H1 (cell line): ENCODE data around the gene OTOF. TPM values are rescaled to one million over a fixed set of nuclear protein-coding genes. Genes with fewer than 3 reads are reported as not detected.

Experiments
- CTCF ChIA-PET: fragments of 300-600 bp; sonication (Branson Sonifier 250); formaldehyde crosslinking; loops from one replicate; lab custom pipeline; 2021; ENCODE audit not compliant: partially characterized antibody; lab: Charles Lee
- POLR2A ChIA-PET: fragments of 300-600 bp; sonication (Branson Sonifier 250); formaldehyde crosslinking; loops from one replicate; lab custom pipeline; 2021; ENCODE audit warnings: inconsistent platforms; ENCODE audit not compliant: partially characterized antibody; lab: Charles Lee
- DNase-seq, 2 experiments: peaks; one replicate each; pipeline versions ENCODE4 v3.0.0 to v3.0.0-alpha.2; 2010 to 2022; ENCODE audit warnings: low spot score in 2 of 2, low read depth in 1 of 2, mixed read lengths in 1 of 2
- FAIRE-seq: peaks from 2 replicates; lab custom pipeline; 2011; peaks lifted over from hg19 to GRCh38; lab: Jason Lieb, UNC
- H2AFZ ChIP-seq: 2 replicates; pipeline ENCODE4 v1.8.1; 2012; ENCODE audit warnings: low read length, inconsistent platforms
- H2AK5ac ChIP-seq: 2 replicates; pipeline ENCODE4 v1.6.1; 2013; ENCODE audit warnings: low read depth, low read length
- H2BK120ac ChIP-seq: replicated peaks from 2 replicates; pipeline ENCODE3; 2013; ENCODE audit warnings: low read depth, low read length, inconsistent platforms
- H2BK12ac ChIP-seq: 2 replicates; pipeline ENCODE4 v1.6.1; 2013; ENCODE audit warnings: low read depth, low read length
- H2BK15ac ChIP-seq: 2 replicates; pipeline ENCODE4 v1.6.1; 2013; ENCODE audit warnings: low read length
- H2BK20ac ChIP-seq: 2 replicates; pipeline ENCODE4 v1.6.1; 2013; ENCODE audit warnings: low read length
- H2BK5ac ChIP-seq: 2 replicates; pipeline ENCODE4 v1.6.1; 2013; ENCODE audit warnings: low read depth, low read length
- H3K14ac ChIP-seq: 2 replicates; pipeline ENCODE4 v1.6.1; 2013; ENCODE audit warnings: inconsistent platforms; ENCODE audit not compliant: insufficient read length
- H3K18ac ChIP-seq: 2 replicates; pipeline ENCODE4 v1.6.1; 2013; ENCODE audit warnings: low read length; ENCODE audit errors: extremely low read depth
- H3K23ac ChIP-seq: 2 replicates; pipeline ENCODE4 v1.6.1; 2013; ENCODE audit warnings: inconsistent platforms; ENCODE audit not compliant: insufficient read length
- H3K23me2 ChIP-seq: 2 replicates; pipeline ENCODE4 v1.6.1; 2013; ENCODE audit warnings: low read depth, low read length
- H3K27ac ChIP-seq: 2 replicates; pipeline ENCODE4 v1.6.1; 2011; ENCODE audit warnings: low read depth, low read length, inconsistent platforms
- H3K27me3 ChIP-seq, 4 experiments: replicated peaks in 1 of 4; 1 replicate in 1 of 4; 2 replicates in 3 of 4; pipeline versions ENCODE4 v1.6.1 to v1.8.1; 2011 to 2013; ENCODE audit warnings: low read length in 3 of 4, mild to moderate bottlenecking in 3 of 4, inconsistent platforms in 2 of 4, mixed read lengths in 2 of 4, moderate library complexity in 1 of 4; ENCODE audit not compliant: control insufficient read depth in 3 of 4, insufficient read depth in 3 of 4; ENCODE audit errors: extremely low read depth in 1 of 4
- H3K36me3 ChIP-seq, 4 experiments: 2 replicates each; pipeline versions ENCODE4 v1.6.1 to v1.8.1; 2011 to 2013; ENCODE audit warnings: mild to moderate bottlenecking in 4 of 4, low read length in 3 of 4, moderate library complexity in 2 of 4, control low read depth in 1 of 4, inconsistent platforms in 1 of 4; ENCODE audit not compliant: insufficient read depth in 4 of 4, control insufficient read depth in 2 of 4
- H3K4ac ChIP-seq: replicated peaks from 2 replicates; pipeline ENCODE3; 2013; ENCODE audit warnings: low read length, low read depth, mixed read lengths, inconsistent platforms; ENCODE audit not compliant: insufficient read length
- H3K4me1 ChIP-seq, 4 experiments: replicated peaks in 1 of 4; 1 replicate in 1 of 4; 2 replicates in 3 of 4; pipeline versions ENCODE4 v1.6.1 to v1.8.1; 2011 to 2013; ENCODE audit warnings: low read length in 3 of 4, inconsistent platforms in 2 of 4, mixed read lengths in 1 of 4; ENCODE audit not compliant: insufficient read depth in 4 of 4, control insufficient read depth in 3 of 4
- H3K4me2 ChIP-seq, 2 experiments: 2 replicates each; pipeline versions ENCODE4 v1.6.1 to v1.8.1; 2011 to 2013; ENCODE audit warnings: low read depth in 2 of 2, low read length in 2 of 2, control low read depth in 1 of 2, inconsistent platforms in 1 of 2, mild to moderate bottlenecking in 1 of 2; ENCODE audit not compliant: insufficient read depth in 1 of 2
- H3K4me3 ChIP-seq, 4 experiments: fragments of 200-600, 300-600 bp in 1 of 4; sonication (generic), shearing (Covaris generic), sonication (Bioruptor Twin) in 1 of 4; 2 replicates each; pipeline versions ENCODE4 v1.5.1 to v1.8.1; 2011 to 2016; ENCODE audit warnings: low read length in 4 of 4, low read depth in 3 of 4, control low read depth in 2 of 4, inconsistent platforms in 2 of 4, mild to moderate bottlenecking in 2 of 4, mixed read lengths in 1 of 4, moderate library complexity in 1 of 4; ENCODE audit not compliant: insufficient read depth in 2 of 4; ENCODE audit errors: extremely low read depth in 1 of 4
- H3K56ac ChIP-seq: replicated peaks from 2 replicates; pipeline ENCODE3; 2013; ENCODE audit warnings: low read depth, mild to moderate bottlenecking, mixed read lengths, low read length, inconsistent platforms; ENCODE audit not compliant: insufficient read length
- H3K79me1 ChIP-seq: 2 replicates; pipeline ENCODE4 v1.6.1; 2013; ENCODE audit warnings: low read depth, low read length, control low read depth
- H3K79me2 ChIP-seq, 2 experiments: 2 replicates each; pipeline versions ENCODE4 v1.6.1 to v1.8.1; 2012 to 2013; ENCODE audit warnings: low read length in 2 of 2, mild to moderate bottlenecking in 2 of 2, inconsistent platforms in 1 of 2; ENCODE audit not compliant: insufficient read depth in 2 of 2, control insufficient read depth in 1 of 2
- H3K9ac ChIP-seq, 4 experiments: replicated peaks in 1 of 4; 1 replicate in 1 of 4; 2 replicates in 3 of 4; pipeline versions ENCODE4 v1.6.1 to v1.8.1; 2011 to 2013; ENCODE audit warnings: low read depth in 3 of 4, low read length in 3 of 4, control low read depth in 2 of 4, mild to moderate bottlenecking in 2 of 4, moderate library complexity in 2 of 4, inconsistent platforms in 1 of 4; ENCODE audit errors: extremely low read depth in 1 of 4
- H3K9me3 ChIP-seq, 2 experiments: 2 replicates each; pipeline versions ENCODE4 v1.6.1 to v1.8.1; 2012 to 2013; ENCODE audit warnings: mild to moderate bottlenecking in 2 of 2, moderate library complexity in 2 of 2, control low read depth in 1 of 2, inconsistent platforms in 1 of 2, low read depth in 1 of 2, low read length in 1 of 2, mixed read lengths in 1 of 2; ENCODE audit not compliant: insufficient read depth in 2 of 2
- H4K20me1 ChIP-seq, 2 experiments: replicated peaks in 1 of 2; 2 replicates each; pipeline versions ENCODE3 to v1.8.1; 2011 to 2013; ENCODE audit warnings: inconsistent platforms in 2 of 2, low read length in 2 of 2, mild to moderate bottlenecking in 1 of 2; ENCODE audit not compliant: insufficient read depth in 2 of 2, control insufficient read depth in 1 of 2
- H4K5ac ChIP-seq: 2 replicates; pipeline ENCODE4 v1.6.1; 2013; ENCODE audit warnings: low read length, low read depth, mixed read lengths, inconsistent platforms; ENCODE audit not compliant: insufficient read length
- H4K8ac ChIP-seq: 2 replicates; pipeline ENCODE4 v1.8.0; 2013; ENCODE audit warnings: mild to moderate bottlenecking, moderate library complexity, low read length, inconsistent platforms; ENCODE audit not compliant: insufficient read depth; ENCODE audit errors: extremely low read depth
- H4K91ac ChIP-seq: replicated peaks from 2 replicates; pipeline ENCODE3; 2013; ENCODE audit warnings: low read length, mixed read lengths, inconsistent platforms; ENCODE audit not compliant: insufficient read length
- CBX5 ChIP-seq: fragments of 300-800, 300-1000 bp; sonication (generic); IDR thresholded peaks from 2 replicates; pipeline ENCODE4 v1.7.1; 2016; ENCODE audit warnings: antibody characterized with exemption, low read length, low read depth
- CTBP2 ChIP-seq: IDR thresholded peaks from 2 replicates; pipeline ENCODE4 v1.7.0; 2011; ENCODE audit warnings: borderline replicate concordance, mild to moderate bottlenecking, moderate library complexity, mixed read lengths, low read length; ENCODE audit not compliant: insufficient read depth, insufficient read length
- FOSL1 ChIP-seq: IDR thresholded peaks from 2 replicates; pipeline ENCODE4 v1.6.1; 2011; ENCODE audit warnings: mild to moderate bottlenecking, low read depth, low read length, moderate library complexity; ENCODE audit not compliant: insufficient read depth
- JUN ChIP-seq: IDR thresholded peaks from 2 replicates; pipeline ENCODE4 v1.6.1; 2011; ENCODE audit warnings: low read depth, mild to moderate bottlenecking, improper control_type of control experiment, low read length
- WGBS, 2 experiments: shearing (Covaris generic) in 1 of 2; methylation state at CpG; one replicate each; pipeline versions ENCODE4 v1.1.6 to v1.1.7; 2013 to 2015; ENCODE audit warnings: low lambda C conversion rate in 2 of 2, mixed read lengths in 2 of 2, inconsistent platforms in 1 of 2, low coverage in 1 of 2, missing lambda C conversion rate in 1 of 2; ENCODE audit not compliant: insufficient replicate concordance in 2 of 2, insufficient coverage in 1 of 2, insufficient read length in 1 of 2; ENCODE audit errors: extremely low coverage in 1 of 2, missing lambda C conversion rate in 1 of 2; 5-methylcytosine and 5-hydroxymethylcytosine counted together
- polyA plus RNA-seq, 7 experiments: library from polyadenylated mRNA; depleted of rRNA in 3 of 7; stranded (reverse) in 5 of 7; unstranded in 2 of 7; fragments of >200 nt in 5 of 7; fragments of 200-250 nt in 2 of 7; gene quantifications; 1 replicate in 5 of 7; 2 replicates in 1 of 7; 4 replicates in 1 of 7; pipeline versions ENCODE4 v1.2.1 to v1.2.3, GENCODE V29; 2011 to 2013; ENCODE audit warnings: missing spikeins in 2 of 7, mixed read lengths in 2 of 7
- total RNA-seq: library from RNA; stranded (reverse); fragmentation: NEBNext Ultra II Directional; extraction: Animal tissue kit (Norgen Biotek cat#: 25700); gene quantifications from 2 replicates; pipeline ENCODE4 v1.2.1, GENCODE V29; 2021

The OTOF gene
- total and polyA plus RNA-seq, 2 of the 8 experiments (the other 6 are each of a cell fraction or from before 2014, with no cell fraction given): 0.06 TPM; not detected in 1

DNA sequence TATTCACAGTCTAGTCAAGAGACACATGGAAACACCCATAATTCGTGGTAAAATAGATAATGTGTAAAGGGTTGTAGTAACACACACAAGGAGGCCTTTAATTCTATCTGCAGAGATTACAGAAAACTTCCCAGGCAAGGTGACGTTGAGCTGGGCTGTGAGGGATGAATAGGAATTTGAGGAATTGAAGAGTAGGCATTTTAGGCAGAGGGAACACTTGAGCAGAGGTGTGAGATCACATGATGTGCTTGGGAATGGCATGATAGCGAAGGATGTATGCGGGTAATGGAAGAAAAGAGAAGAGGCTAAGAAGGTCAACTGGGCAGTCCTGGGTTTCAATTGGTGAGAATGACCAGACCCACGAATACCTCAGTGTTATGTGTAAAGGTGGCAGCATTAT, 56.0 kb downstream of the OTOF start:
- CTCF ChIA-PET: interaction anchor here (1.4 to 1.9 kb wide), 2 partner anchors 10 to 48 kb away, joined by 4 read pairs; no protein-coding TSS in a partner anchor
- Histone ChIP-seq H3K27ac (no peak overlapping the region), H2AK5ac (0 out of 2 replicates have a peak overlapping the region, but pooled peaks have one; percentile 39)

More for the DNA sequence above, 56.0 kb downstream of the OTOF start:
- Histone ChIP-seq H3K56ac (no peak overlapping the region), H3K4me1 (peaks cover 0 to 6% (median under 1%) of the 10 kb centered on the region in 4 experiments; a peak in 1 of 7 replicates), H4K20me1 (no peaks in the 10 kb centered on the region), H3K14ac (no peak overlapping the region), H3K36me3 (no peaks in the 10 kb centered on the region), H2AFZ (no peak overlapping the region), H2BK120ac (no peak overlapping the region), H3K9ac (no peak overlapping the region), H3K79me1 (no peaks in the 10 kb centered on the region), H3K23ac (no peak overlapping the region), H2BK20ac (no peak overlapping the region), H2BK12ac (no peak overlapping the region; the same call in 1 of the 2 replicates), H3K4ac (no peak overlapping the region), H3K9me3 (no peaks in the 10 kb centered on the region), H3K79me2 (no peaks in the 10 kb centered on the region), H3K23me2 (no peaks in the 10 kb centered on the region), H2BK5ac (no peak overlapping the region), H3K4me3 (no peak overlapping the region), H4K8ac (no peak overlapping the region), H3K4me2 (no peak overlapping the region), H2BK15ac (no peak overlapping the region), H4K91ac (no peak overlapping the region), H4K5ac (no peak overlapping the region), H3K18ac (no peak overlapping the region), H3K27me3 (no peaks in the 10 kb centered on the region; a peak in 1 of 7 replicates)
- FAIRE-seq (no peak), DNase-seq (no peak)
- WGBS, 2 experiments: 93% methylated on average over 5 of the region's 5 CpGs; no CpG with 5 or more reads in 1 of the 2 experiments
- POLR2A ChIA-PET: no interaction called here
- TF ChIP-seq CBX5: no peak
- no peak for TF ChIP-seq CTBP2
- TF ChIP-seq JUN: no peak
- no peak for TF ChIP-seq FOSL1
